Measurements from ENCODE around the gene SERPINA12.

GRCh38 chr14:94548999-94549985 lies 40.0 kb upstream of the SERPINA12 start:
- TF ChIP-seq CTCF (conservative IDR thresholded peaks at IDR 0.05; ENCODE audit: low read depth in 2 of 2) (peak; percentile 90 to 95), EZH2 (IDR thresholded peaks at IDR 0.05; ENCODE audit: low read depth, unreplicated experiment) (no peak), REST (IDR thresholded peaks at IDR 0.05; ENCODE audit: unreplicated experiment) (no peak), POLR2AphosphoS5 (IDR thresholded peaks at IDR 0.05; ENCODE audit: low read depth) (no peak), EZH2phosphoT487 (IDR thresholded peaks at IDR 0.05; ENCODE audit: unreplicated experiment) (no peak), NANOG (IDR thresholded peaks at IDR 0.05; ENCODE audit: borderline replicate concordance) (no peak)
